Spleen (tissue), 11 donors: ENCODE results near the gene CREB3L2. TPM values are rescaled to one million over a fixed set of nuclear protein-coding genes. Genes with fewer than 3 reads are reported as not detected.

Experiments
- DNase-seq: peaks from one replicate; pipeline ENCODE4 v3.0.0-alpha.2; 2020
- H3K27ac ChIP-seq, 8 donors: fragments of 200-600 bp; sonication (generic) in 7 of 8; 1 replicate in 4 of 8; 2 replicates in 4 of 8; pipeline versions ENCODE4 v1.5.0 to v1.8.0; 2016 to 2021; ENCODE audit warnings: inconsistent platforms in 4 of 8, mild to moderate bottlenecking in 4 of 8, moderate library complexity in 1 of 8
- H3K27me3 ChIP-seq, 7 donors: fragments of 200-600 bp; sonication (generic) in 6 of 7; replicated peaks in 1 of 7; 1 replicate in 4 of 7; 2 replicates in 3 of 7; pipeline versions ENCODE4 v1.5.0 to v1.8.0; 2016 to 2021; ENCODE audit warnings: inconsistent platforms in 3 of 7, mild to moderate bottlenecking in 1 of 7
- H3K36me3 ChIP-seq, 6 donors: fragments of 200-600 bp; sonication (generic) in 5 of 6; 1 replicate in 4 of 6; 2 replicates in 2 of 6; pipeline versions ENCODE4 v1.5.0 to v1.8.0; 2016 to 2021; ENCODE audit warnings: inconsistent platforms in 2 of 6
- H3K4me1 ChIP-seq, 6 donors: fragments of 200-600 bp; sonication (generic) in 5 of 6; 1 replicate in 3 of 6; 2 replicates in 3 of 6; pipeline versions ENCODE4 v1.5.0 to v1.8.0; 2016 to 2021; ENCODE audit warnings: inconsistent platforms in 3 of 6
- H3K4me3 ChIP-seq, 8 donors: fragments of 200-600 bp; sonication (generic) in 7 of 8; 1 replicate in 4 of 8; 2 replicates in 4 of 8; pipeline versions ENCODE4 v1.5.0 to v1.8.0; 2016 to 2021; ENCODE audit warnings: inconsistent platforms in 4 of 8, mild to moderate bottlenecking in 4 of 8, moderate library complexity in 2 of 8
- H3K9me3 ChIP-seq, 8 donors: fragments of 200-600 bp; sonication (generic) in 7 of 8; 1 replicate in 4 of 8; 2 replicates in 4 of 8; pipeline versions ENCODE4 v1.5.0 to v1.8.0; 2016 to 2021; ENCODE audit warnings: inconsistent platforms in 4 of 8
- POLR2A ChIP-seq, 3 donors: fragments of 450-650 bp; IDR thresholded peaks; one replicate each; pipeline ENCODE4 v1.5.1; 2017; ENCODE audit warnings: antibody characterized with exemption in 3 of 3, mild to moderate bottlenecking in 1 of 3
- POLR2AphosphoS5 ChIP-seq, 3 donors: sonication (generic); formaldehyde crosslinking; IDR thresholded peaks; one replicate each; pipeline ENCODE4 v1.5.1; 2017; ENCODE audit warnings: antibody characterized with exemption in 3 of 3
- WGBS, 5 donors: extraction: QIAGEN DNeasy Blood & Tissue Kit in 3 of 5; methylation state at CpG; one replicate each; pipeline versions ENCODE4 v1.1.5 to v1.1.7; 2013 to 2018; 5-methylcytosine and 5-hydroxymethylcytosine counted together
- intact Hi-C: fragments of 100-400 bp; cut with DNase I; formaldehyde crosslinking; loops from one replicate; pipeline ENCODE4 v1.15.0; 2023; ENCODE audit warnings: low total_unique reads
- polyA plus RNA-seq, 3 donors: library from polyadenylated mRNA; stranded (reverse); fragments of 200-250 nt; gene quantifications; one replicate each; pipeline ENCODE4 v1.2.1, GENCODE V29; 2013
- total RNA-seq, 7 donors: library from RNA; depleted of rRNA in 3 of 7; stranded (reverse); fragments of >200 nt in 3 of 7; fragmentation: NEBNext Ultra II Directional in 4 of 7; extraction: Animal tissue kit (Norgen Biotek cat#: 25700) in 4 of 7; gene quantifications; one replicate each; pipeline versions ENCODE4 v1.1.0 to v1.2.1, GENCODE V29; 2016 to 2021
- TF ChIP-seq, protein P1 (sequence below), 11 experiments: fragments of 200-600 bp in 7 of 11; fragments of 450-650 bp in 4 of 11; sonication (generic) in 4 of 11; IDR thresholded peaks in 8 of 11; conservative IDR thresholded peaks in 3 of 11; 1 replicate in 7 of 11; 2 replicates in 4 of 11; pipeline versions ENCODE4 v1.4.0 to v1.8.0; 2016 to 2021; ENCODE audit warnings: antibody characterized with exemption in 11 of 11, inconsistent platforms in 4 of 11, mild to moderate bottlenecking in 1 of 11
- donor health status: healthy with polysubstance abuse.
- donor health status: DM: no; HTN: no; CAD: no; lungs with moderate emphysema.
- donor health status: DM: no; HTN: no; CAD: no.
- donor health status: Bipolar disorder and iron deficiency.
- donor health status: healthy.
- donor health status: DM: no; HTN: no; CAD: no.
- donor health status: DM: yes; HTN: yes; CAD: no.

The CREB3L2 gene
- total and polyA plus RNA-seq, 10 donors = 3.5 to 68.4 (median 42.4) TPM

DNA sequence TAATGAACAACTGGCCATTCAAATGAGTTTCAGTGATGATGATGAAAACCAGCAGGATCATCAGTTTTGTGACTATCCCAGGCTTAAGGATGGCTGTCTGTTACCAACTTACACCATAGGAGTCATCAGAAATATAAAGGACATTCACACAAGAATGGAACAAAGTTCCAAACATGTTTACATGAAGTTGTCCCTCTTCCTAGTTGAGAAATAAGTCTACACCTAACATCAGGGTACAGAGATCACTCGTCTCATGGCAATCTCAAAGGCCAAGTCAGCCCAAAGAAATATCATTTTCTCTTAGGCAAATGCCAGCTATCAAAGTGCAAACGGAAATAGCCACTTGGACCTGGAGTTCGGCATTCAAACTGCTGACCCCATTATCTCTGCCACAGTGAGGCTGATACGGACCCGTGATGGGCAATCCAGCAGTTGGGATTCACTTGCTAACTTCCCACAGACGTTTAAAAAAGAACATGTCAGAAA is 53.0 kb downstream of the CREB3L2 start:
- no peak for DNase-seq
- H3K27me3 ChIP-seq = no peaks in the 10 kb centered on the region
- WGBS, 5 donors = 75 to 83% (median 82%) methylated on average over 6 of the region's 6 CpGs
- H3K9me3 ChIP-seq = no peaks in the 10 kb centered on the region
- no peaks in the 10 kb centered on the region for H3K36me3 ChIP-seq
- H3K4me3 ChIP-seq = no peak overlapping the region
- intact Hi-C loops = loop anchor here (10.0 kb wide), 1 partner anchor 56 kb away; the partner anchor contains the start of gene CREB3L2
- H3K4me1 ChIP-seq = peaks cover 0 to 13% (median 3%) of the 10 kb centered on the region in 6 donors
- no peak overlapping the region for H3K27ac ChIP-seq
- TF ChIP-seq, protein P1, sequence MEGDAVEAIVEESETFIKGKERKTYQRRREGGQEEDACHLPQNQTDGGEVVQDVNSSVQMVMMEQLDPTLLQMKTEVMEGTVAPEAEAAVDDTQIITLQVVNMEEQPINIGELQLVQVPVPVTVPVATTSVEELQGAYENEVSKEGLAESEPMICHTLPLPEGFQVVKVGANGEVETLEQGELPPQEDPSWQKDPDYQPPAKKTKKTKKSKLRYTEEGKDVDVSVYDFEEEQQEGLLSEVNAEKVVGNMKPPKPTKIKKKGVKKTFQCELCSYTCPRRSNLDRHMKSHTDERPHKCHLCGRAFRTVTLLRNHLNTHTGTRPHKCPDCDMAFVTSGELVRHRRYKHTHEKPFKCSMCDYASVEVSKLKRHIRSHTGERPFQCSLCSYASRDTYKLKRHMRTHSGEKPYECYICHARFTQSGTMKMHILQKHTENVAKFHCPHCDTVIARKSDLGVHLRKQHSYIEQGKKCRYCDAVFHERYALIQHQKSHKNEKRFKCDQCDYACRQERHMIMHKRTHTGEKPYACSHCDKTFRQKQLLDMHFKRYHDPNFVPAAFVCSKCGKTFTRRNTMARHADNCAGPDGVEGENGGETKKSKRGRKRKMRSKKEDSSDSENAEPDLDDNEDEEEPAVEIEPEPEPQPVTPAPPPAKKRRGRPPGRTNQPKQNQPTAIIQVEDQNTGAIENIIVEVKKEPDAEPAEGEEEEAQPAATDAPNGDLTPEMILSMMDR (IDR thresholded peaks at IDR 0.05 in 8 of 11, conservative IDR thresholded peaks at IDR 0.05 in 3 of 11) = no peak
- TF ChIP-seq POLR2AphosphoS5 (IDR thresholded peaks at IDR 0.05) = no peak
- TF ChIP-seq POLR2A (IDR thresholded peaks at IDR 0.05) = no peak

- DNase-seq = no peak
- Histone ChIP-seq H3K4me1 (peaks cover 0 to 7% (median under 1%) of the 10 kb centered on the region in 6 donors), H3K9me3 (no peaks in the 10 kb centered on the region), H3K36me3 (no peaks in the 10 kb centered on the region), H3K27me3 (no peaks in the 10 kb centered on the region), H3K4me3 (no peak overlapping the region), H3K27ac (no peak overlapping the region)
- intact Hi-C loops = loop anchor here (10.0 kb wide), 1 partner anchor 57 kb away; the partner anchor contains the start of gene CREB3L2
- TF ChIP-seq, protein P1 (IDR thresholded peaks at IDR 0.05 in 8 of 11, conservative IDR thresholded peaks at IDR 0.05 in 3 of 11) = no peak
- no peak for TF ChIP-seq POLR2AphosphoS5 (IDR thresholded peaks at IDR 0.05)
- no peak for TF ChIP-seq POLR2A (IDR thresholded peaks at IDR 0.05)
- WGBS, 5 donors = 87 to 94% (median 88%) methylated on average over 5 of the region's 5 CpGs
These were observed 53.6 kb downstream of the CREB3L2 start for GRCh38 chr7:137948083-137948844.

- DNase-seq = no peak
- 83 to 94% (median 87%) methylated on average over 7 of the region's 7 CpGs for WGBS, 5 donors
- intact Hi-C loops = loop anchor here (10.0 kb wide), 1 partner anchor 58 kb away; the partner anchor contains the start of gene CREB3L2
- Histone ChIP-seq H3K9me3 (no peaks in the 10 kb centered on the region), H3K4me1 (peaks cover 0 to 6% (median 3%) of the 10 kb centered on the region in 6 donors), H3K27ac (no peak overlapping the region), H3K36me3 (no peaks in the 10 kb centered on the region), H3K27me3 (no peaks in the 10 kb centered on the region), H3K4me3 (no peak overlapping the region)
- TF ChIP-seq POLR2A (IDR thresholded peaks at IDR 0.05) (no peak), POLR2AphosphoS5 (IDR thresholded peaks at IDR 0.05) (no peak)
- TF ChIP-seq, protein P1 (IDR thresholded peaks at IDR 0.05 in 8 of 11, conservative IDR thresholded peaks at IDR 0.05 in 3 of 11) = no peak
These were observed 54.8 kb downstream of the CREB3L2 start for GRCh38 chr7:137947046-137947445.

GRCh38 chr7:137946011-137946410 is 55.9 kb downstream of the CREB3L2 start:
- H3K4me1 ChIP-seq = peaks cover 0 to 6% (median 3%) of the 10 kb centered on the region in 6 donors
- TF ChIP-seq, protein P1 (IDR thresholded peaks at IDR 0.05 in 8 of 11, conservative IDR thresholded peaks at IDR 0.05 in 3 of 11) = no peak
- TF ChIP-seq POLR2A (IDR thresholded peaks at IDR 0.05) = no peak
- TF ChIP-seq POLR2AphosphoS5 (IDR thresholded peaks at IDR 0.05) = no peak
- intact Hi-C loops = loop anchor here (10.0 kb wide), 1 partner anchor 59 kb away; the partner anchor contains the start of gene CREB3L2

More at GRCh38 chr7:137946011-137946410, 55.9 kb downstream of the CREB3L2 start:
- 90 to 95% (median 91%) methylated on average over 3 of the region's 3 CpGs for WGBS, 5 donors
- Histone ChIP-seq H3K27me3 (no peaks in the 10 kb centered on the region), H3K4me3 (no peak overlapping the region), H3K36me3 (no peaks in the 10 kb centered on the region), H3K27ac (no peak overlapping the region), H3K9me3 (no peaks in the 10 kb centered on the region)
- no peak for DNase-seq
